DOHH2 (cell line): ENCODE results near the gene MSMB.

Experiments
- H3F3A ChIP-seq: fragments of 200-600 bp; sonication (generic), shearing (Covaris generic); 2 replicates; pipeline ENCODE4 v1.6.0; 2016; ENCODE audit warnings: antibody characterized with exemption, mild to moderate bottlenecking; ENCODE audit not compliant: control insufficient read depth, insufficient read depth
- H3K27ac ChIP-seq: fragments of 200-600 bp; sonication (generic); 2 replicates; pipeline ENCODE4 v1.5.1; 2014; ENCODE audit warnings: low read depth, mild to moderate bottlenecking, low read length, moderate library complexity
- H3K27me3 ChIP-seq: fragments of 200-600 bp; sonication (generic); 2 replicates; pipeline ENCODE4 v1.6.1; 2014; ENCODE audit warnings: mild to moderate bottlenecking, low read length, mixed read lengths; ENCODE audit not compliant: control insufficient read depth
- H3K36me3 ChIP-seq: fragments of 200-600 bp; sonication (generic); 2 replicates; pipeline ENCODE4 v1.6.1; 2014; ENCODE audit warnings: mild to moderate bottlenecking, low read length, moderate library complexity, mixed read lengths; ENCODE audit not compliant: control insufficient read depth
- H3K4me1 ChIP-seq: fragments of 200-600 bp; sonication (generic); 2 replicates; pipeline ENCODE4 v1.6.1; 2014; ENCODE audit warnings: mild to moderate bottlenecking, low read length, mixed read lengths; ENCODE audit not compliant: control insufficient read depth
- H3K4me2 ChIP-seq: fragments of 200-600 bp; sonication (generic); 2 replicates; pipeline ENCODE4 v1.6.0; 2014; ENCODE audit warnings: mild to moderate bottlenecking, low read length, moderate library complexity
- H3K4me3 ChIP-seq: fragments of 200-600 bp; sonication (generic); 2 replicates; pipeline ENCODE4 v1.5.1; 2014; ENCODE audit warnings: mild to moderate bottlenecking, low read length, mixed read lengths
- H3K79me2 ChIP-seq: fragments of 200-600 bp; sonication (generic); 2 replicates; pipeline ENCODE4 v1.6.1; 2014; ENCODE audit warnings: mild to moderate bottlenecking, low read length, mixed read lengths; ENCODE audit not compliant: control insufficient read depth
- H3K9me2 ChIP-seq: fragments of 200-600 bp; sonication (generic); replicated peaks from 2 replicates; pipeline ENCODE4 v1.6.1; 2014; ENCODE audit warnings: mild to moderate bottlenecking, low read length, mixed read lengths; ENCODE audit not compliant: control insufficient read depth
- H3K9me3 ChIP-seq: fragments of 200-600 bp; sonication (generic); 2 replicates; pipeline ENCODE4 v1.6.1; 2014; ENCODE audit warnings: antibody characterized with exemption, low read length, mixed read lengths; ENCODE audit not compliant: control insufficient read depth, insufficient read depth
- H4K20me1 ChIP-seq: fragments of 200-600 bp; sonication (generic); 2 replicates; pipeline ENCODE4 v1.6.0; 2014; ENCODE audit warnings: low read depth, mild to moderate bottlenecking, antibody characterized with exemption, low read length, moderate library complexity; ENCODE audit not compliant: control insufficient read depth, insufficient read depth
- CTCF ChIP-seq: fragments of 200-600 bp; sonication (generic); IDR thresholded peaks from one replicate; pipeline ENCODE4 v1.5.1; 2014; ENCODE audit warnings: antibody characterized with exemption, mild to moderate bottlenecking, low read depth, low read length; ENCODE audit not compliant: poor library complexity, severe bottlenecking
- EZH2phosphoT487 ChIP-seq: fragments of 200-600 bp; sonication (generic); IDR thresholded peaks from 2 replicates; pipeline ENCODE4 v1.6.1; 2017; ENCODE audit warnings: borderline replicate concordance, mild to moderate bottlenecking, antibody characterized with exemption, low read length, moderate library complexity, mixed read lengths

The MSMB gene

GRCh38 chr10:46006219-46006618 is 39.9 kb downstream of the MSMB start:
- Histone ChIP-seq H3K4me3 (no peak overlapping the region), H3K27ac (no peak overlapping the region), H4K20me1 (no peaks in the 10 kb centered on the region), H3K9me2 (no peaks in the 10 kb centered on the region), H3K36me3 (peaks cover 99% of the 10 kb centered on the region), H3F3A (peaks cover 30% of the 10 kb centered on the region), H3K27me3 (no peaks in the 10 kb centered on the region), H3K4me2 (no peak overlapping the region), H3K4me1 (no peaks in the 10 kb centered on the region), H3K79me2 (no peaks in the 10 kb centered on the region; the same call in 1 of the 2 replicates), H3K9me3 (no peaks in the 10 kb centered on the region)
- TF ChIP-seq EZH2phosphoT487 (no peak), CTCF (no peak)

GRCh38 chr10:46005383-46005782 is 40.7 kb downstream of the MSMB start:
- Histone ChIP-seq H3K9me2 (no peaks in the 10 kb centered on the region), H3K4me2 (no peak overlapping the region), H3K27me3 (no peaks in the 10 kb centered on the region), H3K4me3 (no peak overlapping the region), H3K79me2 (no peaks in the 10 kb centered on the region; the same call in 1 of the 2 replicates), H3K4me1 (no peaks in the 10 kb centered on the region), H3K36me3 (peaks cover 99% of the 10 kb centered on the region), H4K20me1 (no peaks in the 10 kb centered on the region), H3F3A (peaks cover 32% of the 10 kb centered on the region), H3K9me3 (no peaks in the 10 kb centered on the region), H3K27ac (no peak overlapping the region)
- TF ChIP-seq EZH2phosphoT487 (no peak), CTCF (no peak)

GRCh38 chr10:46004963-46005362 is 41.1 kb downstream of the MSMB start:
- Histone ChIP-seq H3K4me3 (no peak overlapping the region), H3K4me1 (no peaks in the 10 kb centered on the region), H3K79me2 (no peaks in the 10 kb centered on the region; the same call in 1 of the 2 replicates), H3K4me2 (no peak overlapping the region), H3F3A (peaks cover 33% of the 10 kb centered on the region), H3K9me2 (no peaks in the 10 kb centered on the region), H3K36me3 (peaks cover 97% of the 10 kb centered on the region), H3K27ac (no peak overlapping the region), H3K9me3 (no peaks in the 10 kb centered on the region), H3K27me3 (no peaks in the 10 kb centered on the region), H4K20me1 (no peaks in the 10 kb centered on the region)
- TF ChIP-seq EZH2phosphoT487 (no peak), CTCF (no peak)
